Measurements from ENCODE around the gene CHORDC1. TPM values are rescaled to one million over a fixed set of nuclear protein-coding genes. Genes with fewer than 3 reads are reported as not detected.

Gene CHORDC1
- total RNA-seq, 4 donors from 2014 or later: 18.8 to 29.8 (median 23.3) TPM

DNA sequence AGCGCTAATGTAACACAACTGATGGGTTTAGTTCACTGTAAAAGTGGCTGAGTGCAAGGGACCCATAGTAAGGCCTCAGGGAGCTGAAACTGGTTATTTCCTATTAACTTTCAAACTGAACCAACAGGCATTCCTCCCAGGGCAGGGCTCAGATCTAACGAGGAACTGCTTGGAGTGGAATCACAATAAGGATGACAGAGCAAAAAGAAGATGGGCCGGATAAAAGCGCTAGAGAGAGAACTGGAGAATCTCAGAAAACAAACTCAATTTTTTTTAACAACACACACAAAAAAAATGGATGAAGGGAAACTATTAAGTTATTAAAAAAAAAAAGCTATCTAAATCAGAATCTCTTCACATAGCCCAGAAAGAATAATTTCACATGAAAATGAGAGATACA, 14.2 kb upstream of the CHORDC1 start:
- TF ChIP-seq POLR2A (IDR thresholded peaks at IDR 0.05): no peak
- TF ChIP-seq, protein P1, sequence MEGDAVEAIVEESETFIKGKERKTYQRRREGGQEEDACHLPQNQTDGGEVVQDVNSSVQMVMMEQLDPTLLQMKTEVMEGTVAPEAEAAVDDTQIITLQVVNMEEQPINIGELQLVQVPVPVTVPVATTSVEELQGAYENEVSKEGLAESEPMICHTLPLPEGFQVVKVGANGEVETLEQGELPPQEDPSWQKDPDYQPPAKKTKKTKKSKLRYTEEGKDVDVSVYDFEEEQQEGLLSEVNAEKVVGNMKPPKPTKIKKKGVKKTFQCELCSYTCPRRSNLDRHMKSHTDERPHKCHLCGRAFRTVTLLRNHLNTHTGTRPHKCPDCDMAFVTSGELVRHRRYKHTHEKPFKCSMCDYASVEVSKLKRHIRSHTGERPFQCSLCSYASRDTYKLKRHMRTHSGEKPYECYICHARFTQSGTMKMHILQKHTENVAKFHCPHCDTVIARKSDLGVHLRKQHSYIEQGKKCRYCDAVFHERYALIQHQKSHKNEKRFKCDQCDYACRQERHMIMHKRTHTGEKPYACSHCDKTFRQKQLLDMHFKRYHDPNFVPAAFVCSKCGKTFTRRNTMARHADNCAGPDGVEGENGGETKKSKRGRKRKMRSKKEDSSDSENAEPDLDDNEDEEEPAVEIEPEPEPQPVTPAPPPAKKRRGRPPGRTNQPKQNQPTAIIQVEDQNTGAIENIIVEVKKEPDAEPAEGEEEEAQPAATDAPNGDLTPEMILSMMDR (IDR thresholded peaks at IDR 0.05): no peak
- no peak for DNase-seq (ENCODE audit: low spot score in 2 of 2)
- no peak overlapping the region for H3K4me3 ChIP-seq (ENCODE audit: low read depth, poor library complexity, severe bottlenecking)
- WGBS, 2 donors: 81 to 87% methylated on average over 4 of the region's 4 CpGs
- intact Hi-C loops (cut with DNase I; ENCODE audit: low total_unique reads): no loop called here

DNA sequence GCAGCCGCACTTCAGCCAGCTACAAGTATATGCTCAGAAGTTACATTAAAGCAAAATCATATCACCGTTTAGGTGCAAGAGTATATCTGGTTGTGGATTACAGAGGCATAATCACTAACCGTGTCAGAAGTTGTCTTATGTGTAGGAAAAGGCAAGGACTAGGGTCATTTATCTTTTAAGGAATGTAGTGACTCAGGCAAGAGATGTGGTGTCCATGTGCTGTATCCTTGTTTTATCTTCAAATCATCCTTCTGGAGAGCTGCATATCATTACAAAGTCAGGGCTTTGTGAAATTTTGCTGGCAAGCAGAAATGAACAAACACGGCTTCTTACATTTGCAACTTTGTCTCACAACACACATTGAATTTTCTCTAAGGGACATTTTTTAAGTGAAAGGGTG, 12.7 kb upstream of the CHORDC1 start:
- WGBS, 2 donors: 78 to 84% methylated on average over 4 of the region's 4 CpGs
- TF ChIP-seq POLR2A (IDR thresholded peaks at IDR 0.05): no peak
- TF ChIP-seq, protein P1 (IDR thresholded peaks at IDR 0.05): no peak
- DNase-seq (ENCODE audit: low spot score in 2 of 2): no peak
- no peak overlapping the region for H3K4me3 ChIP-seq (ENCODE audit: low read depth, poor library complexity, severe bottlenecking)
- intact Hi-C loops (cut with DNase I; ENCODE audit: low total_unique reads): no loop called here

DNA sequence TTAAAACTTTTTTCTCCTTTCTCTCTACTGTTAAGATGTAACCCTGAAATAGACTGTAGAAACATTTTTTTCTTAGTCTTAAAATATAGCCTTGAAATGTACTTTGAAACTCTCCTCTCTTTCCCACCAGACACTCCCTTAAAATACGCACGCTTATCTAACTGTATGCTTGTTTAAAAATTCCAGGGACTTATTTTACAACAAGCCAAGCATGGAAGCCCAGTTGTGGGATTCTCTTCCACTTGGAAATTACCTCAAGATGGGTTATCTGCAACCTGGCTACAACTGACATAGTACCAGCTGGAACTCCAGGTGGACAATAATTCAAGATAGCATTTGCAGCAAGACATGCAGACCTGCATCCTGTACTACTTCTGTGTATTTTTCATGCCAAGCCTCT, 12.1 kb upstream of the CHORDC1 start:
- intact Hi-C loops (cut with DNase I; ENCODE audit: low total_unique reads): no loop called here
- no peak for TF ChIP-seq POLR2A (IDR thresholded peaks at IDR 0.05)
- TF ChIP-seq, protein P1 (IDR thresholded peaks at IDR 0.05): no peak
- no peak for DNase-seq (ENCODE audit: low spot score in 2 of 2)
- H3K4me3 ChIP-seq (ENCODE audit: low read depth, poor library complexity, severe bottlenecking): no peak overlapping the region
- 85 to 88% methylated on average over 2 of the region's 2 CpGs for WGBS, 2 donors

DNA sequence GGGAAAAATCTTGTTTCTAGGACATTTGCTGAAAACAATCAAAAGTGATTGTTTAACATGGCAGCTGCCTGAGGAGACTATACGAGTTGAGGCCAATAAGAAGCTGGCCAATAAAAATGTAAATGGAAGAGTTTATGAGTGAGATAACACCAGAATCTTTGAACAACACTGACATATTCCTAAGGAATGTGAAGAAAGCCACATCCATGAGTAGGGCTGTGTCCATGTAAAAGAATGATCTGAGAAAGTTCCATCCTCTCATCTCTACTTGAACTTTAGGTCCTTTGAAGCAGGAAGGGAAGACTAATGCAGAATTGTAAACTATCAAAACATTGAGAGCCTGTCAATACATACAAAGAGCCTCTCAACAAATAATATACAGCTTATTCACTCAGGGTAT, 6.9 kb upstream of the CHORDC1 start:
- WGBS, 2 donors: 87 to 93% methylated on average over 1 of the region's 1 CpG
- H3K4me3 ChIP-seq (ENCODE audit: low read depth, poor library complexity, severe bottlenecking): no peak overlapping the region
- TF ChIP-seq POLR2A (IDR thresholded peaks at IDR 0.05): no peak
- TF ChIP-seq, protein P1 (IDR thresholded peaks at IDR 0.05): no peak
- no peak for DNase-seq (ENCODE audit: low spot score in 2 of 2)
- intact Hi-C loops (cut with DNase I; ENCODE audit: low total_unique reads): no loop called here

DNA sequence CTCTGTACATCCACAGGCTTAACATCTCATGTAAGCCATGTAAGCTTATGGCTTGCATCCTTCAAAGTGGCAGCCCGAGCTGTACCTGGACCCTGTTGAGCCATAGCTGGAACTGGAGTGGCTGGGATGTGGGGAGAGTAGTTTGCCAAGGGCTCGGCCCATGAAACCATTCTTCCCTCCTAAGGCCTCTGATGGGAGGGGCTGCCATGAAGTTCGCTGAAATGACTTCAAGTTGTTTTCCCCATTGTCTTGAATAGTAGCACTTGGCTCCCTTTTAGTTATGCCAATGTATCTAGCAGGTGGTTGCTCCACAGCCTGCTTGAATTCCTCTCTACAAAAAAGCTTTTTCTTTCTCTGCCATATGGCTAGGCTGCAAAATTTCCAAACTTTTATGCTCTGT, 5.2 kb upstream of the CHORDC1 start:
- 94 to 95% methylated on average over 3 of the region's 3 CpGs for WGBS, 2 donors
- intact Hi-C loops (cut with DNase I; ENCODE audit: low total_unique reads): no loop called here
- no peak for DNase-seq (ENCODE audit: low spot score in 2 of 2)
- no peak for TF ChIP-seq POLR2A (IDR thresholded peaks at IDR 0.05)
- TF ChIP-seq, protein P1 (IDR thresholded peaks at IDR 0.05): no peak
- H3K4me3 ChIP-seq (ENCODE audit: low read depth, poor library complexity, severe bottlenecking): no peak overlapping the region

DNA sequence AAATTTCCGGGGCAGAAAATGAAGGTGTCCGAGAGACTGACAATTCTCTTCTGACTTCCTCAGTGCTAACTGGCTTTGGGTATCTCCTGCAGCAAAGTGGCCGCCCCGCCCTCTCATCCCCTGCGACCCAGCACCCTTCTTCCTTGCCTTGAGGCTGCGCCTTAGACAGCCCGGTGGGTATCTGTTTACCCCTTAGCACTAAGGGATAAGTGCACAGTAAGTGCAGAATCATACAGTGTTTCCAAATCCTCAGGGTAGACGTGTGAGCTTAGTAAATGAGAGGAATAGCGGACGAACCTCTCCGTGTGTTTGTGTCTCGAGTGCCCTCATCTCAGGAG, 368 bp upstream of the CHORDC1 start:
- intact Hi-C loops (cut with DNase I; ENCODE audit: low total_unique reads): no loop called here
- no peak for TF ChIP-seq POLR2A (IDR thresholded peaks at IDR 0.05)
- TF ChIP-seq, protein P1 (IDR thresholded peaks at IDR 0.05): no peak
- DNase-seq (ENCODE audit: low spot score in 2 of 2): no peak
- whole genome bisulfite sequencing, 2 donors: 0% methylated on average over 12 of the region's 12 CpGs
- peak overlapping the region; percentile 66 for H3K4me3 ChIP-seq (ENCODE audit: low read depth, poor library complexity, severe bottlenecking)

Data from lower leg skin (tissue), 4 donors.